Measurements from ENCODE around the gene BRWD1. TPM values are rescaled to one million over a fixed set of nuclear protein-coding genes. Genes with fewer than 3 reads are reported as not detected.

The BRWD1 gene
- 100 to 1,000 TPM in 1 of 4 donors, 10 to 100 TPM in 3; 55.0 to 104 (median 67.9) TPM for total RNA-seq

- Histone ChIP-seq H3K4me3 (peak within 1 kb of the TSS; percentile 83 to 96 (median 89)), H3K27me3 (no peaks in the 10 kb centered on the region), H3K4me1 (peaks cover 23 to 68% (median 55%) of the 10 kb centered on the region in 4 donors), H3K9me3 (no peaks in the 10 kb centered on the region), H3K36me3 (peaks cover 0 to 30% (median 21%) of the 10 kb centered on the region in 4 donors), H3K27ac (replicated peaks in 1 of 4) (peak within 1 kb of the TSS; percentile 96 to 99 (median 98))
- TF ChIP-seq POLR2A (IDR thresholded peaks at IDR 0.05; ENCODE audit: low read depth), result peak; percentile 53
- peak; percentile 46 to 52 (median 49) for TF ChIP-seq CTCF (IDR thresholded peaks at IDR 0.05)
- no peak for TF ChIP-seq EP300 (IDR thresholded peaks at IDR 0.05)
- TF ChIP-seq POLR2AphosphoS5 (IDR thresholded peaks at IDR 0.05), result peak; percentile 76 to 90
- intact Hi-C loops (cut with DNase I), result loop anchor here (1.0 to 2.0 kb wide), 2 partner anchors 35 to 75 kb away; no protein-coding TSS in a partner anchor
- WGBS, result 0% methylated on average over 9 of the region's 78 CpGs
- peak; percentile 94 for DNase-seq (ENCODE audit: extremely low spot score)
Measured at GRCh38 chr21:39313571-39314142, at the start of gene BRWD1. Gene BRWD1, minus strand, starts transcription at chr21:39313632. Its CDS starts 141 bp downstream, at chr21:39313491.

GRCh38 chr21:39362733-39363132 is 49.3 kb upstream of the BRWD1 start:
- H3K27ac ChIP-seq (replicated peaks in 1 of 4), result peak overlapping the region in 2 of 4 donors; percentile 36 to 65

GRCh38 chr21:39359382-39359781 is 46.0 kb upstream of the BRWD1 start:
- intact Hi-C loops (cut with DNase I), result no loop called here
- Histone ChIP-seq H3K4me3 (no peak overlapping the region), H3K27me3 (no peaks in the 10 kb centered on the region), H3K36me3 (no peaks in the 10 kb centered on the region), H3K9me3 (no peaks in the 10 kb centered on the region), H3K4me1 (peaks cover 0 to 18% (median 11%) of the 10 kb centered on the region in 4 donors), H3K27ac (replicated peaks in 1 of 4) (no peak overlapping the region)
- DNase-seq (ENCODE audit: extremely low spot score), result no peak
- no peak for TF ChIP-seq EP300 (IDR thresholded peaks at IDR 0.05)
- TF ChIP-seq POLR2AphosphoS5 (IDR thresholded peaks at IDR 0.05), result no peak
- TF ChIP-seq POLR2A (IDR thresholded peaks at IDR 0.05; ENCODE audit: low read depth), result no peak
- TF ChIP-seq CTCF (IDR thresholded peaks at IDR 0.05), result no peak
- WGBS, result 91% methylated on average over 4 of the region's 4 CpGs

More at GRCh38 chr21:39362733-39363132, 49.3 kb upstream of the BRWD1 start:
- Histone ChIP-seq H3K9me3 (no peaks in the 10 kb centered on the region), H3K4me3 (no peak overlapping the region), H3K36me3 (no peaks in the 10 kb centered on the region), H3K27me3 (no peaks in the 10 kb centered on the region), H3K4me1 (peaks cover 0 to 30% (median 22%) of the 10 kb centered on the region in 4 donors)
- TF ChIP-seq EP300 (IDR thresholded peaks at IDR 0.05) (no peak), CTCF (IDR thresholded peaks at IDR 0.05) (no peak), POLR2A (IDR thresholded peaks at IDR 0.05; ENCODE audit: low read depth) (no peak)
- intact Hi-C loops (cut with DNase I), result no loop called here
- DNase-seq (ENCODE audit: extremely low spot score), result no peak
- 87% methylated on average over 3 of the region's 3 CpGs for WGBS

GRCh38 chr21:39353295-39353694 is 39.9 kb upstream of the BRWD1 start:
- WGBS, result 69% methylated on average over 3 of the region's 3 CpGs
- H3K4me3 ChIP-seq, result no peak overlapping the region
- TF ChIP-seq EP300 (IDR thresholded peaks at IDR 0.05) (no peak), POLR2AphosphoS5 (IDR thresholded peaks at IDR 0.05) (no peak), CTCF (IDR thresholded peaks at IDR 0.05) (no peak), POLR2A (IDR thresholded peaks at IDR 0.05; ENCODE audit: low read depth) (no peak)
- no peaks in the 10 kb centered on the region for H3K36me3 ChIP-seq
- no peaks in the 10 kb centered on the region for H3K27me3 ChIP-seq
- no peak for DNase-seq (ENCODE audit: extremely low spot score)
- H3K4me1 ChIP-seq, result peaks cover 6 to 16% (median 9%) of the 10 kb centered on the region in 4 donors
- no peak overlapping the region for H3K27ac ChIP-seq (replicated peaks in 1 of 4)
- intact Hi-C loops (cut with DNase I), result no loop called here
- no peaks in the 10 kb centered on the region for H3K9me3 ChIP-seq

All from esophagus muscularis mucosa (tissue), 4 donors.